HG03457 (cell line): ENCODE data around the gene GSS.

Source experiments
- ATAC-seq: cut with Tn5 transposase; IDR thresholded peaks from one replicate; pipeline ENCODE4 v1.9.1; 2021; ENCODE audit warnings: moderate number of reproducible peaks; ENCODE audit not compliant: unreplicated experiment

GSS gene

DNA sequence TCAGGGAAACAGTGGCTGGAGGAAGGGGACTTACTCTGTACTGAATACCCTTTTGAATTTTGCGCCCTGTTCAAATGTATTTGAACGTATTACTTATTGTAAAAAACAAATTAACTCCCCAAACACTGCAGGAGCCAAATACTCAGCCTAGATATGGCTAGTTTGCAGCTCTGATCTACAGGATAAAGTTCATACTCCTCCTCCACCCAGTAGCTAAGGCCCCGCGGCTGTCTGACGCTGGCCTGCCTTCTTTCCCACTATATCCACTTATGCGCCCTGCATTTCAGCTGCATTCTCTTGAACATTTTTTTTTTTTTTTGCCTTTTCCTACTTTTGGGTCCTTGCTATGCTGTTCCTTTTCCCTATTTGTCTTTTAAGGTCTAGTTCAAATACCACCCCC, 6.5 kb downstream of the GSS start:
- ATAC-seq, result no peak

DNA sequence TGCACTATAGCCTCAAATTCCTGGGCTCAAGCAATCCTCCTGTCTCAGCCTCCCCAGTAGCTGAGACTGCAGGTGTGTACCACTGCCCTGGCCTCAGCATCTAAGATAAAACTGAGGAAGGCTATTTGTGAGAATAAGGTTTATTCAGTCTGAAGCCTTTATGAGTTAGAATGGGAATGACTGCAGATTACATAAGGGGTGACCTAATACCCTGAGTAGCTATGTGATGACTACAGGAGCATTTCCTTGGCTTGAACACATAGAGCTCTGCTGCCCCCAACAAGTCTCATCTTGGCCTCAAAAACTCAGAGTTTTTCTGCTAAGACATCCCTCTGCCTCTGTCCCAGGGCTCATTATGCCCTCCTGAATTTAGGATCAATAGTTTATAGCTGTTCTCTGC, 7.6 kb downstream of the GSS start:
- no peak for ATAC-seq

DNA sequence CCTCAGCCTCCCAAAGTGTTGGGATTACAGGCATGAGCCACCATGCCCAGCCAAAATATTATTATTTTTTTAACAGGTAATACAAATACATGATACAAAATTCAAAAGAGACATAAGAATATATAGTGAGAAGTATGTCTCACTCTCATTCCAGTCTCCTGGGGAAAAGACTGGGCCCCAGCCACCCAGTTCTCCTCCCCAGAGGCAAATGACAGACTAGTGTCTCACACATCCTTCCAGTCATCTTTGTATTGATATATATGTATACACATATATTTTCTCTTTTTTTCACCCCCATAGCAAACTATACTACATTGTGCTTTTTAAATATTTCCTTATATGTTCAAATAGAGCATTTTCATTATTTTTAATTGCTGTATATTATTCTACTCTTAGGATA, 8.3 kb downstream of the GSS start:
- ATAC-seq, result no peak

DNA sequence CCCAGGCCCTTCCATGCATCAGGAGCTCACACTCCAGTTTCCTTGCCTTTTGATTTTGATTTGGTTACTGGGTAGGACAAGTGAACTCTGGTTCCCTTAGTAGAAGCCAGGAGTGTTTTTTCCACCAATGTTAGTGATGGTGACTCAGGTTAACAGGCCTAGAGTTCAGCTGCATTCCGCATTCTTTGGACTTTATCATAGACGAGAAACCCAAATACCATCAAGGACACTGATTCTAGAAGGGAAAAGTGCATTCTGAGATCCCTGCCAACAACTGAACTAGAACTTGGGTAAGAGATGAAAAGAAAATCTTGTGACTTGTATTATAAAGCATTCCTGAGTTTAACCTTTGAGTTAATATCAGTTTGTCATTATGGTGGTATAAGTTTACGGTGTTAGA, 8.9 kb downstream of the GSS start:
- ATAC-seq, result no peak

DNA sequence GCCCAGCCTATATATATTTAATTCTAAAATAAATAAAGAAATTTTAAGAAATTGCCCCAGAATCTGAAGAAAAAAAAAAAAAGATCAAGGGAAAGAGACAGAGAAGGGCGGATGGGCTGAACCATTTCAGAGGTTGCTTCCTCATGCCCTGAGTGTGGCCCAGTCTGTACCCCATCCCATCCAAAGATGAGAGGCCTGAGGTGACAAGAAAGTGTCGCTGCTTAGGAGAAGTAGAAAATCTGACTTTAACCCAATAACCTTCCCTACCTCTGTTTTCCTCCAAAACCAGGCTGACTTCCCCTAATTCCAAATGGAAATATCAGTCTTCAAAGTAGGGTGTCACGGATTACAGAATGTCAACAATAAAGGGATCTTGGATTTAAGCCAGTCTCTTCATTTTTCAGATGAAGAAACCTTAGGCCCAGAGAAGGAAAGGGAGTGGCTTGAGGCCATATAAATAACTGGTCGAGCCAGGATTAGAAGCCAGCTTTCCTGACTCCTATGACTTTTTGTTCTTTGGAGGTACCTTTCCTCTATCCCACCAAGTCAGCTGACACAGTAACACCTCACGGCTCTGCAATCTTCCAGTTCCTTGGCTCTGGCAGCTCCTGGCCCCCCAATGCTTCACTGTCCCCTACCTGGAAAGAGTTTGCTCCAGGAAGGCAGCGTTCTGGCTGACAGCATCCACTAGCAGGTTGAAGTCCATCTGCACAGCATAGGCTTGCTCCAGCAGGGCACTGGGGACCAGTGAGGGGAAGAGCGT, 10.1 kb downstream of the GSS start:
- no peak for ATAC-seq

DNA sequence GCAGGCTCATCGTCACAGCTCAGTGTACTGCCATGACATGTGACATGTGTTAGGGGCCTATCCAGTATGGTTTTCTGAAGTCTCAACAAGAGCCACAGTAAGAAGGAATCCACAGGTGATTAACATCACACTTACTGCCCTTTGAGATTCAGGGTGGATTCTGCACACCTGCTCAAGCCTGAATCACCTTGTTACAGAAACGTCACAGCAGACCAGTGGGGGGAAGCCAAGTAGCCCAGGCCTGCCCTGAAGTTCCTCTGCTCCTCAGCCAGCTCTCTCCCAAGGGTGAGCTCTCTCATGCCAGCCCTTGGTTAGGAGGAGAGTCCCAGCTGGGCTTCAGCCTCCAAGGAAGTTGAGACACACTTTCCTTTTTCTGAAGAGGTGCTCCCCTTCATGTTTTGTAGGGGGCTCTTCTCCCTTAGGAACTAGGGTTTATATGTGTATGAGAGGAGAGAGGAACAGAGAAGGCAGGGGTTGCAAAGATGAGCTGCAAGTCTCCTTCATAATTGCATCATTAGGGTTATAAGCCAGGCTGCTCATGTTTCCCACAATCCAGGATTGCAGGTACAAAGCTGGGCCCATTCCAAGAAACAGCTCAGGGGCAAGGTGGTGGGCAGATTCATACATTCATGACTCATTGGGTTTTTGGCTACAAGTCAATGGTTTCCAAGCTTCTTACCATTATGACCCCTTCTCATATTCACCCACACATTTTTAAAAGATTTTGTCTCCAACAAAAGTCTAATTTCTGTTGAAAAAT, 11.6 kb downstream of the GSS start:
- ATAC-seq, result no peak

DNA sequence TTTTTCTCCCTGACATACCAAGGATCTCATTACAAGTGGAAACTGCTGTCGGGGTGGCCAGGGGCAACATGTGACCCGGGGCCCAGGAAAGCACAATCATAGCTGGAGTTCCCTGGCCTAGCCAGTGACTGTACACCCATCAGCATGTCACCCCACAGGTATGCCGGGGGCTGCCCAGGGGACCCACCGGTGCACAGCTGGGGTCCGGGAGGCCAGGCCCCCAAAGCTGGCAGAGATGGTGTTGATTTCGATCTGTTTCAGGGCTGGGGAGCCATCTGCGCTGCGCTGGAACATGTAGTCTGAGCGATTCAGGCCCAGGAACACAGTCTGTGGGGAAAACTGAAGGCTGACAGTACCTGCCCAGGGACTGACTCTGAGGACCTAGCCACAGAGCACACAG, 13.3 kb downstream of the GSS start:
- no peak for ATAC-seq

DNA sequence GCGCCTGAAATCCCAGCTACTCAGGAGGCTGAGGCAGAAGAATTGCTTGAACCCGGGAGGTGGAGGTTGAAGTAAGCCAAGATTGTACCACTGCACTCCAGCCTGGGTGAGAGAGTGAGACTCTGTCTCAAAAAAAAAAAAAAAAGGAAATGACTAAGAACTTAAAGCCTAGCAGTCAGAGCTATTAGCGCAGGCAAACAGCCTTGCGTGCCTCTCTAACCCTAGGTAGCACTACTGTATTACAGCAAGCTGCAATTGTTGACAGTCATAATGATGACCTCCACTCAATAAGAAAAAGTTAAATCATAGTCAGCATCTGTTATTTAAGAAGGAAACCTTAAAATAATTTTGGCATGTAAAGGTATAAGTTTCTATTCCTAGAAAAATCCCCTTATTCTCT, 14.4 kb downstream of the GSS start:
- no peak for ATAC-seq

DNA sequence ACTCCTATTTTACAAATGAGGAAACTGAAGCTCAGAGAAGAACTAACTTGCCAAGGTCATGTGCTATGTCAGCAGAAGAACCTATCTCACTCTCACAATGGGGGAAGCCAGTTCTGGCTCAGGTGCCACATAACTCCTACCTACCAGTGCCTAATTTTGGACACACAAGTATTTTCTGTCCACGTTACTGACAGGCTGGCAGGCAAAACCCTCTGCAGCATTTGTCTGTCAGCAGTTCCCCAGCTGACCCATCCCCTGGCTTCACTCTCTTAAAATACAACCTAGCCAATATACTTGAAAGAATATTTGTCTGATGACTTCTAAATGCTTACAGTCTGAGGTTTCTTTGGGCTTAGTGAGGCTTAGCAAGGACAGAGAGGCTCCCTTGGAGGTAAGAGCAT, 15.5 kb downstream of the GSS start:
- ATAC-seq, result no peak

DNA sequence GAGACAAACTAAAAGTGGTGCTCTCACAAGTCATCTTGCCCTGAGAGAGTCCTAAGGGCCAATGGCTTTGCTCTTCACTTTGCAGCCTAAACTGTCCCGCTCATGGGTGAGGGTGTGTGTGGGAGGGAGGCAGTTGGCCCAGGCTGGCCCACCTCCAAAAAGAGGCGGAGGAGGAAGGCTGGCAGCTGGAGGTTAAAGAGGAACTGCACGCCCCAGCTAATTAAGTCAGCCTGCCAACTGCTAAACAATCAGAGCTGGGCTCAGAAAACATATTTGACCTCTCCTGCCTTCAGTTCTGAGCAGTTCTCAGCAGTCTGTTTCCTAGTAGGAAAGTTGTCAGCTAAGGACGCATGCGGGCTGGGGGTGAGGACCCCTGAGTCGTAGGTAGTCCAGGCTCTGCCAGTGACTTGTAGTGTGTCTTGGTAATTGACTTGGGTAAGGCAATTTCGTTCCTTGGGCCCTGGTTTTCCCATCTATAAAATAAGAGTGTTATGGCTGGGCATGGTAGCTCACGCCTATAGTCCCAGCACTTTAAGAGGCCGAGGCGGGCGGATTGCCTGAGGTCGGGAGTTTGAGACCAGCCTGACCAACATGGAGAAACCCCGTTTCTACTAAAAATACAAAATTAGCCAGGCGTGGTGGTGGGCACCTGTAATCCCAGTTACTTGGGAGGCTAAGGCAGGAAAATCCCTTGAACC, 17.0 kb downstream of the GSS start:
- ATAC-seq, result no peak

DNA sequence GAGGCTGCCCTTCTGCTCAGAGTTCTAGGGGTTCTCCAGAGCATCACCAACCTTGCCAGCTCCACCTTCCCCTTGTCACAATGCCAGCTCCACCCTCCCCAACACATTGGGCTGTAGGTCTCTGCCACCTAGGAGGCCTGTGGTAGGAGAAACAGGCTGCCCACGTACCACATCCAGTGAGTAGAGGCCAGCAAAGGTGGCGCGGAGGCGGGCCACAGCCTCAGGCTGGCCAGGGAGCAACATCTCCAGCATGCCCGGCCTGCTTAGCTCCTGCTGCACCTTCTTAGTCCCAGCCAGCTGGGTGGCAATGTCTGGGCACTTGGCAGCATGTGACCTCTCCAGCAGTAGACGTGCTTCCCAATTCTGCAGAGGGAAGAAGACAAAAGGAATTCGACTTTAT, 23.8 kb downstream of the GSS start:
- ATAC-seq, result no peak

DNA sequence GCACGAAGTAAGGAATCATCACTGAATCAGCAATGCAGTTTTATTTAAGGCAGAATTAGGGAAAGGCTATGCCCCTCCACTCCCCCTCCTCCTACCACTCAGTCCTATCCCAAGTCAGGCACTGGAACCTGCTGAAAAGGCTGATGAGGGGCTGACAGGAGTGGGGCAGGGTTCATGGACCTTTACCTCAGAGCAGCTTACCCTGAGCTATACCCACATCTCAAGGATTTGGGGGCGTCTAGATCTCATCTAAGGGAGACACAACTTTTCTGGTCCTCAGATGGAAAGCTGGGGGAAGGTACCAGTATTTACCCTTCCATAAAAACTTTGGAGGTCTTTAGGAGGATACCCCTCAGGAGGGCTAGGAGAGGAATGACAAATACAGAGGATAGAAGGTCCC, 27.2 kb downstream of the GSS start:
- ATAC-seq, result no peak

DNA sequence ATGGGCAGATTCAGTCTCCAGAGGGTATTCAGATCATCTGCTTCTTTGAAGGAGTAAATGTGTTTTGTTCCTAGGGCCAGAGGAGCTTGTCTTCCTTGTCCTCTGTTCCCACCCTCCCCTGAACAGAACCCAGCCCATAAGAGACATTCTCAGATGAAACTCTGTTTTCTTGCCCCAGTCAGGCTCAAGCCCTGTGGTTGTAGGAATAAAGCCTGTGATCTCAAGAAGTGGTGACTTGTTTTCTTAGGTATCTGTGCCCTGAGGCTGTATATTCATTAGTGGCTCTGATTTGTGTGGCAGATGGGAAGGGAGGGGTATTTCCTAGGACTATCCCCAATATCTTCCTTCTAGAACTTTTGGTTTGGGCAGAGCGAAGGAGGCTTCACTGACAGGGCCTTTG, 27.9 kb downstream of the GSS start:
- no peak for ATAC-seq

DNA sequence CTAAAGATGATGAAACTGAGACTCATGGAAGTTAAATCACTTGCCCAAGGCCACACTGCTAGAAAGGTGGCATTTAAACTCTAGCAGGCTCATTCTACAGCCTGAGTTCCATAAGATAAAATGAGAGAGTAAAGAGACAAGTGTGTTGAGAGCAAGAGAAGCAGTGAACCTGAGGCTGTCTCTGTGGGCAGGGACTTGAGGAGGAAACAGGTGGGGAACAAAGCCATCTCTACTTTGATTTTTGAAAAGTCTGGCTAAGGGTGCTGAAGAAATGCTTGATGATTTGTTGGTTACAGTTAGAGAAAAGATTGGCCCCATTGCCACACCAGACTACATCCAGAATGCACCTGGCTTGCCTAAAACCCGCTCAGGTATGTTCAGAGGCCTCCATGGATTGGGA, 29.0 kb downstream of the GSS start:
- no peak for ATAC-seq

DNA sequence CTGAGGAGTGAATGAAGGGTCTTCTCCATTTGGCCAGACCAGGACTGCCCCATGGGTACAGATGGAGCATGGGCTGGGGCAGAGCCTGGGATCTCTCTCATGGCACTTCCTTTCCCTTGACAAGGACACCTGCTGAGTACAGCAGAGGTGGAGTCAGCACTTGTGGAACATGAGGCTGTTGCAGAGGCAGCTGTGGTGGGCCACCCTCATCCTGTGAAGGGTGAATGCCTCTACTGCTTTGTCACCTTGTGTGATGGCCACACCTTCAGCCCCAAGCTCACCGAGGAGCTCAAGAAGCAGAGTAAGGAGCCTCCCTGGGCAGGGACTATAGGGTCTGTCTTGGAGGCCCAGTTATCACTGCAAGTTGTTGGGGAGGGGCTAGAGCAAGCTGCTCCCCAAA, 29.6 kb downstream of the GSS start:
- ATAC-seq, result no peak

DNA sequence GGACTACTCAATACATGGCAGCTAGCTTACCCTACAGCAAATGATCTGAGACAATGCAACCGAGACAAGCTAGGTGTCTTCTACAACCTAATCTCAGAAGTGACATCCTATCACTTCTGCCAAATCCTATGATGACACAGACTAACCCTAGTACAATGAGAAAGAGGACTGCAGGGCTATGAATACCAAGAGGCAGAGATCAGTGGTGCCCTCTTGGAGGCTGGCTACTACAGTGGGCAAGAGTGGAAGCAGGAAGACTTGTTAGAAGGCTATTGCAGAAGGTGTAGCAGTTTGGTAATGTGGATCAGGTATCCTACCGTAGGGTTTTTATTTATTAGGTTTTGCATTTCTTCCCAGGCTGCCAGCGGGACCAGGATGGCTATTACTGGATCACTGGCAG, 30.3 kb downstream of the GSS start:
- no peak for ATAC-seq

DNA sequence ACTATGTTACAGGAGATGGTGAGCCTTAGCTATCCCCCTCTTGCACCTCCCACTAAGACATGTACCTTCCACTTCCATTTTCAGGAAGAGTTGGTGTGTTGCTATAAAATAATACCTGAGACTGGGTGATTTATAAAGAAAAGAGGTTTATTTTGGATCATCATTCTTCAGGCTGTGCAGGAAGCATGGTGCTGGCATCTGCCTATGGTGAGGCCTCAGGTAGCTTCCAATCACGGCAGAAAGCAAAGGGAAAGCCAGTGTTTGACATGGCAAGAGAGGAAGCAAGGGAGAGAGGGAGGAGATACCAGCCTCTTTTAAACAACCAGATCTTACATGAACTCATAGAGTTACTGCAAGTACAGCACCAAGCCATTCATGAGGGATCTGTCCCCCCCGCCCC, 32.2 kb downstream of the GSS start:
- ATAC-seq, result no peak

DNA sequence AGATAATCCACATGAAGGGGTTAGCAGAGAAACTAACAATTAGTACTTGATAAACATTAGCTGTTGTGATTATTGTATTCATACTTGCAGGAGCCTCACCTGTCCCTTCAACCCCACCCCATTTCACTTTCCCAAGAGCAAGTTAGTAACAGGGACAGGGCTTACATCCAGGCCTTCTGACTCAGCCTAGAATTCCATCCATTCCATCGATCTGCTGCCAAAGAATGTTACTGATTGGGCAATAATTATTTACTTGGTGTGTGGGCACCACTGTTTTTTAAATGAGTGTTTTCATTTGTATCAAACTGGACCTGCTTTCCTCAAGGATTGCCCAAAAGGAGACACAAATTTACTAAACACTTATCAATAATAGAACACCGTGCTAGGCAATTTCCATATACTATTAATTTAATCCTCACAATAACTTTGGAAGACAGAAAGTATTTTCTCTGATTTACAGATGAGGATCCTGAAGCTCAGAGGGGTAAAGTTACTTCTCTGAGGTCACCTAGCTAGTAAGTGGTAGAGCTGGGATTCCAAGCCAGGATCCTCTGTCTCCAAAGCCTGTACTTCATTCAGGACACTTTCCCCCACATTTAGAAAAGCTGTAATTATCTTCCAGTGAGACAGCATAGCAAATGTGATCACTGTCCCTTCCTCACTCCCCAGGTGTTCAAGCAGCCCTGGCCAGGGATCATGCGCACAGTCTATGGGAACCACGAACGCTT, 32.8 kb downstream of the GSS start:
- no peak for ATAC-seq

DNA sequence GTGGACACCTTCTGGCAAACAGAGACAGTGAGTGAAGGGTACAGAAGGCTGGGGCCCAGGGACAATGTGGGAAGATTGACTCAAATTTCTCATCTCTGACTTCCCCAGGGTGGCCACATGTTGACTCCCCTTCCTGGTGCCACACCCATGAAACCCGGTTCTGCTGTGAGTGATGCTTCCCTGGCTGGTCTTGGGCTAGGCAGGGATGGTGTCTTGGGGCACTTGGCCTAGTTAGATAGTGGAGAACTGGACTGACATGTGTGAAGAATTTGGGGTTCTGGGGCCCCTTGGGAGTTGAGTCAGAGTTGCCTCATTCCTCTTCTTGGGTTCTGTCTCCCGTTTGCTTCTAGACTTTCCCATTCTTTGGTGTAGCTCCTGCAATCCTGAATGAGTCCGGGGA, 34.2 kb downstream of the GSS start:
- no peak for ATAC-seq

DNA sequence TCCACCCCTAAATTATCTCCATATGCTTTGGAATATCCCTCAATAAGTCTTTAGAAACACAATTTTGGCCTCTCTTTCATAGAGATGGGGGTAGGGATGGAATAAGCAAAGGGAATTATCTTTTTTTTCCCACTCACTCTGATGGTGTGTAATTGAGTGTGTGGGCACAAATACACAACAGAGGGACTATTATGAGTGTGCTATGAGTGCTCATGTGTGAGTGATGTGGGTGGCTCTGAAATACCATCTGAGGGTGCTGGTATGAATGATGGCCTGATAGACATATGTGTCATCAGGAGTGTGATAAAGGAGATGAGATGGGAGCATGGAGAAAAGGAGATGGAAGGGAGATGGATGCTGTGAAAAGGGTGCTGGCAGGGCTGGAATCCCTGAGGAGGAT, 35.6 kb downstream of the GSS start:
- no peak for ATAC-seq

DNA sequence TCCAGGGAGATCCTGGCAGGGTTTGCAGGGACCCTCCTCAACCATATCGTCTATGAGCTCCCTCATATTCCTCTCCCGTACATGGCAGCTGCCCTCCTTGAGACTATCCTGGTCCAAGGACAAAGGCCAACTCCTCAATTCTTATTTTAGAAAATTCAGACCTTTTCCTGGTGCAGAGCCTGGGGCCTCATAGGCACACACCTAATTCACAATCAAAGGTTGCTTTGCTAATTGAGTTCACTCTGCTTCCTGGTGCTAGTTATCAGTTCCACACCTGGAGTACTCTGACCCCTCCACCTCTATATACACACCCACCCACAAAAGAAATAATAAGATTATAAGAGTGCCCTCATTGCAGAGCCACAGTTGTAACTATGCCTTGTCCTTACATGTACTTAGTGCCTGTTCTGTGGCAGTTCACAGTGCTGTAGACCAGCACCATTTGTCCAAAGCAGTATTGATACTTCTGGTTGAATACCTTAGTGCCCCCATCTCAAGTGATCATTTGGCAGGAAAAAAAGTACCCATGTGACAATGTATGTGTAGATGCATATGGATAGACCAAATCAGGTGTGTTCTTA, 38.7 kb downstream of the GSS start:
- ATAC-seq, result no peak
